Cerebellar nuclear complex (tissue), 1 donor: Measurements from ENCODE around the gene PLEKHG3.

Source experiments
- DNase-seq, 2 experiments: peaks; one replicate each; lab custom pipeline; 2025; lab: John Stamatoyannopoulos, UW

Gene PLEKHG3

GRCh38 chr14:64706593-64707193 lies 2.5 kb downstream of the PLEKHG3 start:
- DNase-seq = no peak

GRCh38 chr14:64707661-64708060 lies 3.4 kb downstream of the PLEKHG3 start:
- no peak for DNase-seq

DNA sequence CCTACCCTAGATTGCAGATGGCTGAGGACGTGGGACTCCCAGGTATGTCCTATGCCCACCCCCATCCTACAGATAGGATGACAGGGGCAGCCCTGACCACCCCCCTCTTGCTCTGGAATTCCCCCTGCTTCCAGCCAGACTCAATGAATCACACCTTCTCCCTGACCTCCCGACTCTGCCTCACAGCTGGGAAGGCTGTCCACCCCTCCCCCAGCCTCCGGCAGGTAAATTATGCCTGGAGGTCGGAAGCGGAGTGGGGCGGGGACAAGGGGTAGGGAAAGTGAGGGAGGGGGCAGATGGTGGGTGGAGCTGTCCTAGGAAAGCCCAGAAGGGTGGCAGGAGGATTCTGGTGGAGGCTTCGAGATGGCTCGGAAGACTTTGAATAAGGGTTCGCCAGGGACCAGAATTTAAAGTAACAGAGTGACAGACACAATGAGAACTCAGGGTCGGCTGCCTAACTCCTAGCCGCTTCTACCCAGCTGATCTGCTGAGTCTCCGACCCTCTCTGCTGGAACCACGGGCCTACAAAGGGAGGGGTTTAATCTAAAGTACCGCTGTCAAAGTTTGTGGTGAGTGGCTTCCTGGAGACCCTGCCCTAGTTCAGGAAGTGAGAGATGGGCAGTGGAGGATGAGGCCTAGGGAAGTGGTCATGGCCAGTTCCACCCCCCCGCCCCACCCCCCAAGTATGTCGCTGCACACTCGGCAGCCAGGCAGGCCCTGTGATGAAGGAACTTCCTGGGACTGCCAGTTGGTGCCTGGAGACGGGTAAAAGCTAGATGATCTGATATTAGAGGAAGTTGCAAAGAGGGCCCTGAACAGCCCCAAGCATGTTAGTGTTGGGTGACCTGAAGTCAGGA lies 4.2 kb downstream of the PLEKHG3 start:
- no peak for DNase-seq

DNA sequence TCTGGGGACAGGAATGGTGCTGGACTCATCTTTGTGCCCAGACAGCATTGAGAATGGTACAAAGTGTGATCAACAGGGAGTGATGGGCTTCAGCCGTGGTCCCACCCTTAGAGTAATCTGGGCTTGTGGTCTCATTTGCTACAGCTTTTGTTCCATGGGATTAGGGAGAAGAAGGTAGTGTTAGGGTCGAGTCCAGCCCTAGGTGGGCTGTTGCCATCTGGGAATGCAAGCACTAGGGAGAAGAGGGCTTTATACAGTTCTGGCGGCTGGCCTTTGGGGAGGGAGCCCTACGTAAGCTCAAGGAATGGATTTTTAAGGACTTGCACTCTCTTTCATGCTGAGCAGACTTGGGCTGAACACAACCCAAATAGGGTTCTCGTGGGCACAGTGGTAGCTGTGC lies 4.9 kb downstream of the PLEKHG3 start:
- DNase-seq = no peak

GRCh38 chr14:64711039-64711438 lies 6.8 kb downstream of the PLEKHG3 start:
- no peak for DNase-seq

DNA sequence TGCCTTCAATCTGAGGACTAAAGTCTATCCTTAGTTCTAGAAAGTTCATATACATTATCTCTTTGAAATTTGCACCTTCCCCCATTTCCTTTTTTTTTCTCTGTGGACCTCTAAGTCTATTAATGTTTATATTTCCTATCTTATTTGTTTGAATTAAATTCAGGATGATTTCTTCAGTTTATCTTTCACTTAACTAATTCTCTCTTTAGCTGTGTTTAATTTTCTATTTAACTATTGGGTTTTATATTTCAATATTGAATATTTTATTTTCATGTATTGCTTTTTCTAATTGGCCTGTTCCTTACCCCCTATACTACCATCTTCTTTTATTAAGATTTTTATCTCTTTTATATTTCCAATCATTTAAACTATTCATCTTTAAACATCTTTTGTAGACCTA lies 9.5 kb downstream of the PLEKHG3 start:
- no peak for DNase-seq

DNA sequence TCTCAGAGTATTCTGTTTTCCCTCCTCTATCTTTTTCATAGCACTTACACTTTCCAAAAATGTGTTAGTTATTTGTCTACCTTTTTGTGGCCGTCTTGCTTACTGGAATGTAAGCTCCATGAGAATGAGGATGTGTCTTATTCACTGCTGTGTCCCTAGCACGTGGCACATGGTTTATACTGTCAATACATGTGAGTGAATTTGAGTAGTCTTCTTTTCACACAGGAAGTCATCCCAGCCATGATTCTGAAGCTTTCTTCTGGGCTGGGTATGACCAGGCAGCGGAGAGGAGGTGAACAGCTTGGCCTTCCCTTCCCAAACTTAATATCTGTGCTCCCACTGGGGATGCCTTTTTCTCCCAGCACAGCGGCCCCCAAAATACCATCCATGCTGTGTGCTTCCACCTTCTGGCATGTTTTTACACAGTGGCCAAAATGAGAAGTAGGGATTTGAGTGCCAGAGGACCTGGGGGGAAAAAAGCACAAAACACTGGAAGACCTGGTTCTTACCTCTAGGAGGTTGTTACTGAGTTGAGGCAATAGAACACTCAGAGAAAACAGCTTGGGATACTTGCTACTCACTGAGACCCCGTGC lies 10.3 kb downstream of the PLEKHG3 start:
- DNase-seq = no peak

- no peak for DNase-seq
Measured at GRCh38 chr14:64715146-64715627, 11.0 kb downstream of the PLEKHG3 start.

GRCh38 chr14:64715628-64716412 lies 11.6 kb downstream of the PLEKHG3 start:
- DNase-seq = no peak

- peak in 1 of 2 experiments; percentile 9 for DNase-seq
Measured at GRCh38 chr14:64717870-64718269, 13.6 kb downstream of the PLEKHG3 start.

GRCh38 chr14:64718762-64719161 lies 14.5 kb downstream of the PLEKHG3 start:
- no peak for DNase-seq

DNA sequence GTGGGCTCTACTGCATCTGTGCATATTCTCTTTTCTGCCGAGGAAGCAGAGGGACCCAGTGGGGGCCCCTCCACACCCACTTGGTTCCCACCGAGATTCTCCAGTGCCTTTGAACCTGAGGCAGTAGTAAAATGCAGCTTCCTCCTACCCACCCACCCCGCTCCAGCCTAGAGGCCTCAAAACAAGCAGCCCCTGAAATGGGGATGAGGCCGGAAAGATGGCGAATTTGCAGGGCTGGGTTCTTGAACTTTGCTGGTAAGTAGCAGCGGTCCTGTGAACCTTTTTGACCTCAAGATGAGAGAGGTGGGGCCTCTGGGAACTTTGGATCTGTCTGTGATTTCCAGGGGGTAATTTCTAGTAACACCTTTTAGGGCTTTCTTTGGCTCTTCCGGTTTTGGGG lies 15.4 kb downstream of the PLEKHG3 start:
- no peak for DNase-seq

DNA sequence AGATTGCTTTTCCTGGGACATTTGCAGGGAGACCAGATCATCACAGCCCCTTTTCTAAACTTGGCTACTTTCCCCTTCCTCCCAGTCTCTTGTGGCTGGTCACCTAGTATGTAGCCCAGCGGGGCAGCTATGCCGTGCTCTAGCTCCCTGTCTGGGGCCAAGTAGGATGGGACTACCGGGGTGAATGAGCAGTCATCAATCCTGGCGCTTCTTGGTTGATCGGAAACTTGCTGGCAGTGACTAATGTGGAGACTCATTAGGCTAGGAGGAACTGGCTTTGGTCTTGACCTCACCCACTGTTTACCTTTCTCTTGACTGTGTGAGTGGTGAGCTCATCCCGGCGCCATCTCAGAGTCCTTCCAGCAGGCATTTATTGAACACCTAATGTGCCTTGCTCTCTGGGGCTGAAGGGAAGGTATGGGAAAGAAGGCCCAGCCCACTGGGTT lies 15.9 kb downstream of the PLEKHG3 start:
- DNase-seq = no peak

- no peak for DNase-seq
Measured at GRCh38 chr14:64721391-64721791, 17.2 kb downstream of the PLEKHG3 start.

GRCh38 chr14:64721899-64722298 lies 17.7 kb downstream of the PLEKHG3 start:
- DNase-seq = no peak

DNA sequence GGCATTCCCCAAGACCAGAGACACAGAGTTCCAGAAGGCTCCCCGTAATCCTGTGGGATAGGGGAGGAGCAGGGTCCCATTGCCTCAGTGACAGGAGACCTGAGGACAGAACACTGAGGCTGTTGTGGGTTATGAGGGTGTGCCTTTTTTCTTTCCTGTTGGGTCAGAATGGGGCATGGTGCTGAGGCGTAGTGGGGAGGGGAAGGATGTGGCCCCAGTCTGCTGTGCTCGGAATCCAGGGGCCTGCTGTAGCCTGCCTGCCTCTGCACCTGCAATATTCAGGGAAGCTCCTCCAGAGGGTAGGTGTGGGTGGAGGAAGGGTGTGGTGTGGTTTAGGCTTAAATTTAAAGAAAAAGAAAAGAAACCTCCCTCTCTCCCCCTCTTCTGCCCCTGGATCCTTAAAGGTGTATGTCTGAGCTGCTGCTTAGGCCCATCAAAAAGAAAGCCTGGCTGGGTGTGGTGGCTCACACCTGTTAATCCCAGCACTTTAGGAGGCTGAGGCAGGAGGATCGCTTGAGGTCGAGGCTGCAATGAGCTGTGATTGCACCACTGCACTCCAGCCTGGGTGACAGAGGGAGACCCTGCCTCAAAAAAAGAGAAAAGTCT lies 18.7 kb downstream of the PLEKHG3 start:
- DNase-seq = no peak

DNA sequence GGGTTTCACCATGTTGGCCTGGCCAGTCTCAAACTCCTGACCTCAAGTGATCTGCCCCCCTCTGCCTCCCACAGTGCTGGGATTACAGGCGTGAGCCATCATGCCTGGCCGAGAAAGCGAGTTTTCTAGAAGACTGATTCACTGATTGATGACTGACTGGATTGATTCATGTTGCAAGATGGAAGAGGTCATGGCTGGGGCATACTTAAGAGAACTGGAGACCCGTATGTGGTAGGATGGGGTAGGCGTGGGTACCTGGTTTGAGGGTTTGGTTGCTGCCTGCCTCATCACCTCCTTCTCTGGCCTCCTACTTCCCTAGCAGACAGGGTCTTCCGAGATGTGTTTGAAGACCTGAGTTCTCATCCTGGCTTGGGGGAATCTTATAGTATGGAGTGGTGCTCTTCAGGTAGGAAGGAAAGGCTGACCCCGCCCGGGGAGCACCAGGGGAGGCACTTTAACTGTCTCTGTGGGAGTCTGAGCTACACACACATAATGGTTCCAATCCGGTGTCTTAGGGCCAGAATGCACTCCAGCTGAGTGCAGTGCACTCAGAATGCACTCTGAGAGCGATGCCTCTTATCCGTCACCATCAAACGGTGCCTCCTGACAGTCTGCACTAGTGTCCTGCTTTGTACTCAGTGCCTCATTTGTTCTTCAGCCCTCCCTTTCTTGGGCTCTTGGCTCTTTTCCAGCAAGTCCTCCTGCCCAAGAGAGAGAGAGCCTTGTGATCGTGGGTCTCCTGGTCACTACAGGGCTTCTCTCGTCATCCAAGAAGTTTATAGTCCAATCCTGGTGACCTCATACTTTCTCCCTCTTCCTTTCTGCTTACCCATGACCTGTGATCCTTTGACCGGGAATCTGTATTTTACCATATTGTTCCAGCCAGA lies 19.7 kb downstream of the PLEKHG3 start:
- no peak for DNase-seq

DNA sequence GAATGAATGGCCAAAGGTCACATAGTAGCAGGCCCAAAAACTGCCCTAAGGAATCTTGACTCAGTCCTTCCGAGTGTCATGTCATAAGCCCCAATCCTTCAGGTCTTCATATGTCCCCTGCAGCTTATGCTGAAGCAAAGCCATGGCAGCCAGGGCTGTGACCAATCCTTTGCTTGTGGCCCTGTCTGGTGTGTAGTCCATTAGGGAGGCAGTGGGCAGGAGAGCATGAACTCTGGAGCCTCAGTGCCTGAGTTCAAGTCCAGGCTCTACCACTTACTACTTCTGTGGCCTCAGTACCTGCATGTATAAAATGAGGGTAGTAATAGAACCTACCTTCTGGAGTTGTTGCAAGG lies 20.3 kb downstream of the PLEKHG3 start:
- DNase-seq = no peak

GRCh38 chr14:64725261-64725815 lies 21.1 kb downstream of the PLEKHG3 start:
- no peak for DNase-seq

DNA sequence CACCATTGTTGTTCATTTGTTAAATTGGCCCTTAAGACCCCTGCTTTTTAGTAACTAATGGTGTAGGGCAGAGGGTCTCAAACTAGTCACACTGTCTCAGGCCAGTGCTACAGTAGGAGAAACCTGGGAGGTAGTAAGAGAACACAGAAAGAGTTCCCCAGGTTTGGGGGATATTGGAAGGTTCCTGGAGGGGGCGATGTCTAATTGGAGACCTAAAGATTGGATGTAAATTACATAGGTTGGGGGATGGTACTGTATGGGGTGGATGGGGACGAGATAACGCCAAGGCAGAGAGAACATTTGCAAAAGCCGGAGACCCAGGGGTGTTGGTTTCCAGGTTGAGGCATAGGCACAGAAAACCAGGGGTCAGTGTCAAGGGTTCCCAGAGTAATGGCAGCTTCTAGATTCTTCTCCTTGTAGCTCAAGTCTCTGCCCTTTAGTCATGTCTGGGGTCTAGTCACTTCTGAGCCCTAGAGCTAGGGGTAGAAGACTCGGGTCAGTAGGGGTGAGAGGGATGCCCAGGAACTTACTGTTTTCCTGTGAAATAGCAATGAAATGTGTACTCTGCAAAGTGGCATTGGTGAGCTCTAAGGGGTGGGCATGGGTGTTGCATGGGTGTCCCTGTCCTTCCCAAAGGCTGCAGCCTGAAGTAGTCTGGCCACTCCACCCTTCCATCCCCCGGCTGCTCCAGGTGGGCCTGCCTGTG lies 21.8 kb downstream of the PLEKHG3 start:
- DNase-seq = no peak
